Stimulated activated CD8-positive, alpha-beta memory T cell treated with anti-CD3 and anti-CD28 coated beads, Interleukin-7, amount 100 ng/mL, for 4 hours (primary cell): ENCODE results near the gene KLHL30.

Source experiments
- DNase-seq, 2 donors: peaks; one replicate each; pipeline ENCODE4 v3.0.0-alpha.2; 2020; ENCODE audit warnings: low read depth in 2 of 2

The KLHL30 gene

DNA sequence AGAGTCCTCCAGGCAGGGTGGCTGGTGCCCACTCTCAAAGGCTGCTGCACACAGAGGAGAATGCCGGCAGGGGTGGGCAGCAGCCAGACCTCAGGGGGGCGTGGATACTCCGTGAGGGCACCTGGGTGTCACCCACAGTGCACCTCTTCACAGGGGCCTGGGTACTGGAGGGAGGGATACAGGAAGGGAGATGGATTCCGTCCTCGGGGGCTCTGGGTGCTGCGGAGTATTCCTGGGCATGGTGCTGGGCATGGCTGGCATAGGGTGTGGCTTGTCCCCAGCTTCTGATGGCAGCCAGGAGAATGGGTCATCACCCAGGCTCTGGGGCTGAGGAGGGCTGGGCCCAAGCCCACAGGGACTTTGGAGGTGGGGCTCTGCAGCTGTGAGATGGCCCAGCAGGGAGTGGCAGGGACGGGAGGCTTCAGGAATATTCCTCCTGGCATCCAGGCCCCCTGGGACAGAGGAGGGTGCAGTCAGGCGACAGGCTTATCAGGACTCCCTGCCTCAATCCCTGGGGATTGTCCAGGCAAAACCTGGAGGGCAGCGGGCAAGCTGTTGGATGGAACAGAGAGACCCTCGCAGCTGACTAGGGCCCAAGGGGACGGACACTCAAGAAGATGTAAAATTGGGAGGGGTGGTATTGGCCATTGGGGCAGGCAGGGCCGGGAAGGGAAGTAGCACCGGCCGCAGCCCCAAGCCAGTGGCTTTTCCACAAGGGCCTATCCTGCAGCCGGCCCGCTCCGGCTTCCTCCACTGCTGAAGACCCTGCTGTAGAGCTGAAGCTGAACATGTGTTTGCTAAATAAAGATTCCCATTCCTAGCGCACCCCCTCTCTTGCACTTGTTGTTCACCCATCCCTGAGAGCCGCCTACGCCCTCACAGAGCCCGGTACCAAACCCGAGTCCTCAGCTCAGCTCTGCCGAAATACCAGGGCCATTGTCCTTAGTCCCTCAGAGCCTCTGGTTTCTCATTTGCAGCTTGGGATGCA lies 5.7 kb upstream of the KLHL30 start:
- no peak for DNase-seq

GRCh38 chr2:238133499-238134392 lies 4.7 kb upstream of the KLHL30 start:
- no peak for DNase-seq

GRCh38 chr2:238134393-238134785 lies 4.1 kb upstream of the KLHL30 start:
- DNase-seq: no peak

- no peak for DNase-seq
Measured at GRCh38 chr2:238135601-238136150, 2.8 kb upstream of the KLHL30 start.

GRCh38 chr2:238136820-238137537 lies 1.5 kb upstream of the KLHL30 start:
- no peak for DNase-seq

DNA sequence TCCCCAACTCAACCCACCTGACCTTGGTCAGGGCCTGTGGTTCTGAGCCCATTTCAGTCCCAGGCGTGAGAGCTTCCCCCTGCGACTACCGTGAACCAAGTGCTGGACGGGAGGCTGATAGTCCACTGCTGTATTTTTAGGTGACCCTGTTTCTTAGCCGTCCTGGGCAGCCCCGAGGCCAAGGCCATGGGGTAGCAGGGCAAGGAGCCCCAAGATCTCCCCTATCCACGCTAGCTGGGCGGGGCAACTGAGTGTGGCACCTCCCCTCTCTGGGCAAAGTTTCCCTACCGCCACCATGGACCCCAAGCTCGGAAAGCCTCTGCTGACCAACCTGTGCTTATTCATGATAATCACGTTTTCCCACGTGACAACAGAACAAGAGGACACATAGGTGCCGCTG lies 583 bp upstream of the KLHL30 start:
- DNase-seq: no peak

DNA sequence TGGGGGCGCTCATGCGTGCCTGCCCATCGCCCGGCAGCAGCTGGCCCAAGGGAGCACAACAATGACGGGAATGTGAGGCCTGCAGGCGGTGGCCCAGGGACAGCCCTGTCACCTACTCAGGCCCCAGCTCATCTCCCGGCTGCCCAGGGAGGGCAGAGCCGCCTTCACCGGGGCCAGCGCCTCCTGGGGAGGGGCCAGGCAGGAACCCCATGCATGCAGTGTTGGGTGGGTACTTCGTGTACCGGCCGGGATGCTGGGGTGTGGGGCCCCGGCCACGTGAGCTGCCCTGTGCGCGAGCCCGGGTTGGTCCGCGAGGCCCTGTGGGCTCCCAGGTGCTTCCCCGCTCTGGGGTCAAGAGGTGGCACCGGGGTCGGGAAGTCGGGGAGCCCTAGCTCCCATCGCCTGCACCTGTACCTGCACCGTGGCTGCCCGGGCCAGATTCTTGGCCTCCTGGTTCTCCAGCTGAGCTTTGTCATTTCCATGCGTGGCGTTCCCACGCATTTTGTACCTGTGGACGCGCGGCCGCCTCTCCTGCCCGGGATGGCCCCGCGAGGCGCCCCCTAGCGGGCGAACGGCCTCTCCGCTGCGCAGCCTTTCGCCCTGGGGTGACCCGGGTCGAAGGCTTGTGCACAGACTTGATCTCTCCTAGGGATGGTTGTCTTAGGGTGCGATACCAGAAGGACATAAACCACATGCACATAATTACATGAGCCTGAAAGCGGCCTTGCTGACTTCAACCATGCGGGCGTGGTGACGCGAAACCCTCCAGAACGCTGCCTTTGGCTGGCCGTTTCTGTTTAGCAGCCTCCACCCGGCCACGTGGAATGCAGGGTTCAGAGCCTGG lies 950 bp downstream of the KLHL30 start:
- no peak for DNase-seq

DNA sequence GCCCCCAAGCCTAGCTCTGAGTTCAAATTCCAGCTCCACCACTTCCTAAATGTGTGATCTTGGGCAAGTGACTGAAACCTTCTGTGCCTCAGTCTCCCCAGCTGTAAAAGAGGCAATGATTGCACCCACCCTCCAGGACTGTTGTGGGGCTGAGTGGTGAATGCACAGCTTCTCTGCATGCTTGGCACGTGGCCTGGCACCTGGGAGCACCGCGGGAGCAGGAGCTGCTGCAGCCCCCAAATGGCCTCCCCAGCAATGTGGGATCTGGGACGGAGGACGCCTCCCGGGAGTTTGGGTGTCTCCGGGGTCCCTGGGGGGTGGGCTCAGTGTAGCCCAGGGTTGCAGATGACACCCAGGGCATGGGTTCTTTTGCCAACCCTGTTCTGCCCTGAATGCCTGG lies 1.6 kb downstream of the KLHL30 start:
- DNase-seq: no peak

GRCh38 chr2:238140721-238141540 lies 2.5 kb downstream of the KLHL30 start:
- DNase-seq: no peak

- no peak for DNase-seq
Measured at GRCh38 chr2:238141541-238142318, 3.3 kb downstream of the KLHL30 start.

- DNase-seq: no peak
Measured at GRCh38 chr2:238142382-238143205, 4.1 kb downstream of the KLHL30 start.

GRCh38 chr2:238143239-238143951 lies 4.9 kb downstream of the KLHL30 start:
- DNase-seq: no peak

DNA sequence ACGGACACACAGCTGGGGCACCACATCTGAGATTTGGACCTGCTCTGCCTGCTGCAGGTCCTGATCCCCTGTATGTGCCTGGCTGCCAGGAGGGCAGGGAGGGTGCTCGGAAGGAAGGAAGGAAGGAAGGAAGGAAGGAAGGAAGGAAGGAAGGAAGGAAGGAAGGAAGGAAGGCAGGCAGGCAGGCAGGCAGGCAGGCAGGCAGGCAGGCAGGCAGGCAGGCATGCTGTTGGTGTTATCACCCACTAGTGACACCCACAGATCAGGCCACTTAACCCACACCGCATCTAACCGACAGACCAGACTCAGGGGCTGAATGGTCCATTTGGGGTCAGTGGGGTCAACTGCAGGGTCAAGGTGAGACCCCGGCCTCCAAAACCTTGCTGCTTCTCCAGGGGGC lies 5.8 kb downstream of the KLHL30 start:
- DNase-seq: no peak

GRCh38 chr2:238145046-238145445 lies 6.6 kb downstream of the KLHL30 start:
- no peak for DNase-seq

GRCh38 chr2:238145851-238146250 lies 7.4 kb downstream of the KLHL30 start:
- DNase-seq: no peak

DNA sequence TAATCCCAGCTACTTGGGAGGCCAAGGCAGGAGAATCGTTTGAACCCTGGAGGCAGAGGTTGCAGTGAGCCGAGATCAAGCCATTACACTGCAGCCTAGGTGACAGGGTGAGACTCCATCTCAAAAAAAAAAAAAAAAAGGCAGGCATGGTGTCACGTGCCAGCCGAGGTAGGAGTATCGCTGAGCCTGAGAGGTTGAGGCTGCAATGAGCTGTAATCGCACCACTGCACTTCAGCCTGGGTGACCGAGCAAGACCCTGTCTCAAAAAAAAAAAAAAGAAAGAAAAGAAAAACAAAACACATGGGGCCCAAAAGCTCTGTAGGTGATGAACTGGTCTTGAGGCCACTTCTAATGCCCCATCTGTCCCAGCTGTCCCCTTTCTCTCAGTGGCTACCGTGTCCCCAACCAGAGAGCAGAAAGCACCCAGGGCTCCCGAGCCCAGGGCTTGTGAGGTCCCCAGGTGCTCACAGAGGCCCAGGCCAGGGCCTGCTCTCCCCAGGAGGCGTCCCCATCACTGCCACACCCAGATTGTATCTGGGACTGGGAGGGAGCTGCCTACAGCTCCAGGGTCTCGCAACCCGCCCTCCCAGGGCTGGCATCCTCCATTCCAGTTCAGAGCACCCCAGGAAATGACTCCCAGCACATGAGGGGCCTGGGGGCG lies 8.5 kb downstream of the KLHL30 start:
- no peak for DNase-seq

DNA sequence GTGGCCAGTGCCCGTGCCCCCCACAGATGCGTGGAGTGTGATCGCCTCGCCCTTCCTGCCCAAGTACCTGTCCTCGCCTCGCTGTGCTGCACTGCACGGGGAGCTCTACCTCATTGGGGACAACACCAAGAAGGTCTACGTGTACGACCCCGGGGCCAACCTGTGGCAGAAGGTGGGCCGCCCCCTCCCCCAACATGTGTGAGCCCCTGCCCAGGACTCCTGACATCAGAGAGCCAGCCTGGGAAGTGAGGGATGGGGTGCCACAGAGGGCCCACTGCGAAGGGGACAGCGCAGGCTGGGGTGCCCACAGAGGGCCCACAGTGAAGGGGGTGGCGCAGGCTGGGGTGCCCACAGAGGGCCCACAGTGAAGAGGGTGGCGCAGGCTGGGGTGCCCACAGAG lies 10.5 kb downstream of the KLHL30 start:
- DNase-seq: no peak
